Smooth muscle cell (in vitro differentiated cells): ENCODE results near the gene NHSL2. TPM values are rescaled to one million over a fixed set of nuclear protein-coding genes. Genes with fewer than 3 reads are reported as not detected.

Source experiments
- DNase-seq: peaks from one replicate; lab custom pipeline; 2025; ENCODE audit not compliant: unreplicated experiment; lab: John Stamatoyannopoulos, UW
- H2AFZ ChIP-seq: fragments of 200-600 bp; sonication (generic); 2 replicates; pipeline ENCODE4 v1.6.0; 2016; ENCODE audit warnings: antibody characterized with exemption, low read depth, mild to moderate bottlenecking
- H3F3A ChIP-seq: fragments of 200-600 bp; sonication (generic); 2 replicates; pipeline ENCODE4 v1.6.0; 2017; ENCODE audit warnings: antibody characterized with exemption, low read depth
- H3K27ac ChIP-seq: fragments of 200-600 bp; sonication (generic); 2 replicates; pipeline ENCODE4 v1.5.1; 2016; ENCODE audit warnings: low read depth, mild to moderate bottlenecking
- H3K27me3 ChIP-seq: fragments of 200-600 bp; sonication (generic); 2 replicates; pipeline ENCODE4 v1.6.1; 2016; ENCODE audit warnings: low read depth, mild to moderate bottlenecking
- H3K36me3 ChIP-seq: fragments of 200-600 bp; sonication (generic); 2 replicates; pipeline ENCODE4 v1.5.1; 2016; ENCODE audit warnings: low read depth
- H3K4me1 ChIP-seq: fragments of 200-600 bp; sonication (generic); 2 replicates; pipeline ENCODE4 v1.5.1; 2016; ENCODE audit warnings: low read depth
- H3K4me2 ChIP-seq: fragments of 200-600 bp; sonication (generic); 2 replicates; pipeline ENCODE4 v1.6.0; 2016; ENCODE audit warnings: mild to moderate bottlenecking
- H3K4me3 ChIP-seq: fragments of 200-600 bp; sonication (generic); 2 replicates; pipeline ENCODE4 v1.5.1; 2016; ENCODE audit warnings: mild to moderate bottlenecking
- H3K79me2 ChIP-seq: fragments of 200-600 bp; sonication (generic); 2 replicates; pipeline ENCODE4 v1.6.0; 2016; ENCODE audit warnings: low read depth, mild to moderate bottlenecking
- H3K9ac ChIP-seq: fragments of 200-600 bp; sonication (generic); 2 replicates; pipeline ENCODE4 v1.6.0; 2016; ENCODE audit warnings: low read depth
- H3K9me3 ChIP-seq: fragments of 200-600 bp; sonication (generic); replicated peaks from 2 replicates; pipeline ENCODE4 v1.5.1; 2016; ENCODE audit warnings: low read depth
- H4K20me1 ChIP-seq: fragments of 200-600 bp; sonication (generic); 2 replicates; pipeline ENCODE4 v1.6.0; 2016; ENCODE audit warnings: low read depth
- WGBS: methylation state at CpG from one replicate; pipeline ENCODE4 v1.1.7; 2016; ENCODE audit warnings: low lambda C conversion rate; 5-methylcytosine and 5-hydroxymethylcytosine counted together
- polyA plus RNA-seq: library from polyadenylated mRNA; unstranded; fragments of >200 nt; fragmentation: Nextera tagmentation; extraction: Ambion mirVana; gene quantifications from 2 replicates; pipeline ENCODE4 v1.2.1, GENCODE V29; 2016
- total RNA-seq: library from RNA; depleted of rRNA; stranded (reverse); fragments of >200 nt; gene quantifications from 2 replicates; pipeline ENCODE4 v1.2.3, GENCODE V29; 2014
- TF ChIP-seq, protein P1 (sequence below): fragments of 200-600 bp; sonication (generic); IDR thresholded peaks from 2 replicates; pipeline ENCODE4 v1.5.1; 2017; ENCODE audit warnings: borderline replicate concordance, mild to moderate bottlenecking, antibody characterized with exemption; ENCODE audit not compliant: insufficient read depth, poor library complexity, severe bottlenecking

The NHSL2 gene
- total and polyA plus RNA-seq, 2 experiments from 2014 or later, result 2.9 to 3.3 TPM

DNA sequence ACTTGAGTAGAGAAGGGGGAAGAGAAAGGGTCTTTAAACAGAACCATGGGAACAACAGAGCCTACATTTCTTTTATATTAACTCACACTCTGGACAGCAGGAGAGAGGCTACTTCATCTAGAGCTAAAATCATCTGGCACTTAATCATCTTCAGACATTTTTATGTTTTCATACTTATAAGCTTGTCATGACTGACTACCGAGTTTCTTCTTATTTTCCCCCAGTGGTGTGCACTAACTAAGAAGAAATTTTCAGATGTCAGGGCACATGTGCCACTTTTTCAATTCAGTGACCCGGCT lies 232.9 kb downstream of the NHSL2 start:
- no peak overlapping the region for H3K4me2 ChIP-seq
- H3K4me3 ChIP-seq, result no peak overlapping the region
- no peak for DNase-seq
- no peak overlapping the region for H3K27ac ChIP-seq
- H3F3A ChIP-seq, result no peaks in the 10 kb centered on the region
- no peaks in the 10 kb centered on the region for H3K9me3 ChIP-seq
- H3K4me1 ChIP-seq, result no peaks in the 10 kb centered on the region
- no peaks in the 10 kb centered on the region for H4K20me1 ChIP-seq
- H2AFZ ChIP-seq, result no peak overlapping the region
- H3K9ac ChIP-seq, result no peak overlapping the region
- H3K27me3 ChIP-seq, result no peaks in the 10 kb centered on the region
- no peaks in the 10 kb centered on the region for H3K79me2 ChIP-seq
- WGBS, result 68% methylated on average over 2 of the region's 2 CpGs
- TF ChIP-seq, protein P1, sequence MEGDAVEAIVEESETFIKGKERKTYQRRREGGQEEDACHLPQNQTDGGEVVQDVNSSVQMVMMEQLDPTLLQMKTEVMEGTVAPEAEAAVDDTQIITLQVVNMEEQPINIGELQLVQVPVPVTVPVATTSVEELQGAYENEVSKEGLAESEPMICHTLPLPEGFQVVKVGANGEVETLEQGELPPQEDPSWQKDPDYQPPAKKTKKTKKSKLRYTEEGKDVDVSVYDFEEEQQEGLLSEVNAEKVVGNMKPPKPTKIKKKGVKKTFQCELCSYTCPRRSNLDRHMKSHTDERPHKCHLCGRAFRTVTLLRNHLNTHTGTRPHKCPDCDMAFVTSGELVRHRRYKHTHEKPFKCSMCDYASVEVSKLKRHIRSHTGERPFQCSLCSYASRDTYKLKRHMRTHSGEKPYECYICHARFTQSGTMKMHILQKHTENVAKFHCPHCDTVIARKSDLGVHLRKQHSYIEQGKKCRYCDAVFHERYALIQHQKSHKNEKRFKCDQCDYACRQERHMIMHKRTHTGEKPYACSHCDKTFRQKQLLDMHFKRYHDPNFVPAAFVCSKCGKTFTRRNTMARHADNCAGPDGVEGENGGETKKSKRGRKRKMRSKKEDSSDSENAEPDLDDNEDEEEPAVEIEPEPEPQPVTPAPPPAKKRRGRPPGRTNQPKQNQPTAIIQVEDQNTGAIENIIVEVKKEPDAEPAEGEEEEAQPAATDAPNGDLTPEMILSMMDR, result no peak
- H3K36me3 ChIP-seq, result no peaks in the 10 kb centered on the region

DNA sequence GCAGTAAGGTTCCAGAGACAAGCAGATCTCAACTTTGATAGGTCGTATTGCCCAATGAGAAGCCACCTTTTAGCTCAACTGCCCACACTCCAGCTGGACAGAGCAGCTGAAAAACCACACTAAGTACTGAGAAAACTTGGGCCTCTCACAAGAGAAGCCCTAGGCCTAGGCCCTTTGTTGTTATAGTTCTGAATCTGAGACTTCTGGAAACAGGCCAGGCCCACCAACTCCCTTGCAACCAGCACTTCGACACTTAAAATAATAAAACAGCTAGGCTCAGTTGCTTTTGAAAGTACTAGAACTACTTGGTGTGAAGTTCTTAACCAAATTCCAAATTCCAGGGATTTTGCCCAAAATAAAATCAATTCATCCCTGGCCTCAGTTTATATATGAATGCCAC lies 234.5 kb downstream of the NHSL2 start:
- no peaks in the 10 kb centered on the region for H3K27me3 ChIP-seq
- no peaks in the 10 kb centered on the region for H3K36me3 ChIP-seq
- H3K9me3 ChIP-seq, result no peaks in the 10 kb centered on the region
- no peaks in the 10 kb centered on the region for H3F3A ChIP-seq
- no peak overlapping the region for H3K9ac ChIP-seq
- H2AFZ ChIP-seq, result no peak overlapping the region
- no peak overlapping the region for H3K27ac ChIP-seq
- WGBS, result 36% methylated on average over 2 of the region's 2 CpGs
- TF ChIP-seq, protein P1, result no peak
- no peaks in the 10 kb centered on the region for H3K4me1 ChIP-seq
- DNase-seq, result no peak
- no peaks in the 10 kb centered on the region for H3K79me2 ChIP-seq
- H3K4me2 ChIP-seq, result no peak overlapping the region
- no peaks in the 10 kb centered on the region for H4K20me1 ChIP-seq
- no peak overlapping the region for H3K4me3 ChIP-seq

DNA sequence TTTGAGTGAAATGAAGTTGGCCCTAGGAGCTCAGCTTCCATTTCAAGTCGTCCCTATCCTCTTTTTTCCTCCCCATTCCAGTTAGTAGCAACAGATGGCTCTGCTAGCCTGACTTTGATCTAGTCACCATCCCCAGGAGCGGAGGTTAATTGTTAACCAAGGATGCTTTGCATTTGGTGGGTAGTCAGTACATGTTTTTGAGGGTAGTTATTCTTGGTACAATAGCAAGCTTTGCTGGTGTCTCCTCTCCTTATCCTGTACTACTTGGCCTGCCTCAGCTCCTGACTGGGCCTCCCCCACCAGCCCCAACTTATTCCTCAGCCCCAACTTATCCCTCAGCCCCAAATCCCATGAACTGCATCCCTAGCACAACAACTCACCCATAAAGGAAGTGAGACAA lies 235.9 kb downstream of the NHSL2 start:
- Histone ChIP-seq H3K36me3 (no peaks in the 10 kb centered on the region), H3K9me3 (no peaks in the 10 kb centered on the region), H3F3A (no peaks in the 10 kb centered on the region), H2AFZ (no peak overlapping the region), H3K4me3 (no peak overlapping the region), H3K4me2 (no peak overlapping the region), H4K20me1 (no peaks in the 10 kb centered on the region), H3K9ac (no peak overlapping the region), H3K27ac (no peak overlapping the region), H3K27me3 (no peaks in the 10 kb centered on the region), H3K79me2 (no peaks in the 10 kb centered on the region), H3K4me1 (no peaks in the 10 kb centered on the region)
- DNase-seq, result no peak
- TF ChIP-seq, protein P1, result no peak
- WGBS, result 67% methylated on average over 2 of the region's 2 CpGs

DNA sequence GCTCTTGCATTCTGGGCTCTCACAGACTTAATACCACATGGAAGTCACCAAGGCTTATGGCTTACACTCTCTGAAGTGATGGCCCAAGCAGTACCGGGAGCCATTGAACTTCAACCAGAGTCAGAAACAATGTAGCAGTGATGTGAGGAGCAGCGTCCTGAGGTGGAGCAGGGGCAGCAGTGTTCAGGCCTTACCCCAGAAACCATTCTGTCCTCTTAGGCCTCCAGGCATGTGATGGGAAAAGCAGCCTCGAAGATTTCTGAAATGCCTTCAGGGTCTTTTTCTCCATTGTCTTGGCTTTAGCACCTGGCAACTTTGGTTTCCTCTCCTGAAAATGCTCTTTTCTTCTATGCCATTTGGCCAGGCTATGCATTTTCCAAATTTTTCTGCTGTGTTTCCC lies 248.1 kb downstream of the NHSL2 start:
- Histone ChIP-seq H3K79me2 (no peaks in the 10 kb centered on the region), H4K20me1 (no peaks in the 10 kb centered on the region), H3K4me2 (no peak overlapping the region), H3K27ac (no peak overlapping the region), H3K27me3 (no peaks in the 10 kb centered on the region), H3K36me3 (no peaks in the 10 kb centered on the region), H3K9me3 (no peaks in the 10 kb centered on the region), H3K9ac (no peak overlapping the region), H2AFZ (no peak overlapping the region), H3F3A (no peaks in the 10 kb centered on the region), H3K4me3 (no peak overlapping the region), H3K4me1 (no peaks in the 10 kb centered on the region)
- TF ChIP-seq, protein P1, result no peak
- 65% methylated on average over 3 of the region's 3 CpGs for WGBS
- no peak for DNase-seq
